Frontal cortex (tissue), 4 donors: Measurements from ENCODE around the gene SORBS2. TPM values are rescaled to one million over a fixed set of nuclear protein-coding genes. Genes with fewer than 3 reads are reported as not detected.
"Not testable (repeated sequence)": the region's sequence is repeated elsewhere in the genome, so short reads cannot be mapped to it uniquely, and the experiment has no call there.

Experiments used
- DNase-seq, 2 donors: peaks; one replicate each; pipeline ENCODE4 v3.0.0; 2012; ENCODE audit warnings: low spot score in 2 of 2
- FAIRE-seq: peaks from 2 replicates; lab custom pipeline; 2012; peaks lifted over from hg19 to GRCh38; lab: Jason Lieb, UNC
- total RNA-seq: library from RNA; depleted of rRNA; stranded (reverse); fragments of >200 nt; gene quantifications from one replicate; pipeline ENCODE4 v1.2.3, GENCODE V29; 2014
- donor health status: control.
- donor health status: control.
- donor health status: control.

The SORBS2 gene
- total RNA-seq, 1 donor from 2014 or later: 46.9 TPM

- no peak for FAIRE-seq
- no peak for DNase-seq
These were observed 88.2 kb downstream of the SORBS2 start for GRCh38 chr4:185723631-185724260.

DNA sequence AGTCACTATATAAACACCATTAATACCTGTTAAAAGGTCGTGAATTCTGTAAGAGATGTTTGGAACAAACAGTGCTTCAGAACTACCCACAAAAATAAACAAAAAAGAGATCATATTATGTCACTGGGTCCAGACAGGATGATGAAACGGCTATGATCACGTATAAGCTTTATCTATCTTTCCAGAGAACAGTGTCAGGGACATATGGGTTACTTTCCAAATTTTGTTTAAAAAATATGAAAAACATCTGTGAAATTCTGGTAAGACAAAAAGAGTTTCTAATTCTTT lies 90.0 kb downstream of the SORBS2 start:
- FAIRE-seq (no peak), DNase-seq (no peak)

DNA sequence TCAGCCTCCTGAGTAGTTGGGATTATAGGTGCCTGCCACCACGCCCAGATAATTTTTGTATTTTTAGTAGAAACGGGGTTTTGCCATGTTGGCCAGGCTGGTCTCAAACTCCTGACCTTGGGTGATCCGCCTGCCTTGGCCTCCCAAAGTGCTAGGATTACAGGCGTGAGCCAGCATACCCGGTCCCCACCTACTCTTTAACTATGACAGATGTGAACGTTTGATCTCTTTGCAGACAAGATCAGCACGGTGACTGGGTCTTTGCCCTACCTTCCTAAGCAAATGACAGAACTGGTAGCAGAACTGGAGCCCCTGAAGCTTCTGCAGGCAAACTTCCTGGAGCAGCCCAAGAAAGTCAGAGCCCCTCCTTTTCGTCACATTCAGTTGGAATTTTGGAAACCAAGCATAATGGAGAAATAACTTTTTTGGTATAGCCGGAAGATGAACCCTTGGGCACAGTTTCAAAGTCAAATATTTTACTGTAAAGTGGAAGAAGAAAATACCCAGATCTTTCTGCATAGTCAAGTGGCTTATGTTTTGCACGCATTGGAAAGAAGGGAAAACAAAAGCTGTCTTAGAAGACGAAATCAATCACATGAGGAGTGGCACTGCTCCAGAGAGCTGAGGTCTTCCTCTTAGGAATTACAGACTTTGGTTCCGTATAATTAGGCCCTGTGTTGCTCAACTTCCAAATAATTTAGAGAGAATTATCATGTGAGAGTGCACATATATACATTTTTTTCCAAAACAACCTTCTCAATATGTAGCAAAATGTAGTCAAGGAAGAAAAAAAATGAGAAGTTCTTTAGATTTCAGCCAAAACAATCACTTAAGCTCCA lies 90.6 kb downstream of the SORBS2 start:
- DNase-seq: no peak
- FAIRE-seq: no peak

DNA sequence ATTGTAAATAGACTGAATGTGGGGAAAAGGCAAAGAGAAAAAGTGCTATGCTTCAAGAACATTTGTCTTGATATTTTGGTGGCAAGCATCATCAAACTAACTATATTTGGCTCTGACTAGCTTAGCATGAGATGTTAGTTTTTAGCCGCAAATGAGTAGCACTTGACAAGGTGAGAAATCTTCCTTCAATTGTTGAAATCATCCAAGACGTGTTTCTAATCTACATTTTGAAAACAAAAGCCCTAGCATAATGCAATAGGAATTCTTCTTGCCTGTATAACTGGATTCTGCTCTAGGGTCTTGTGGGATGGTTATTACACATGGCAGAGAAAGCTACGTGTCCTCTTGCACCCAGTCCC lies 92.5 kb downstream of the SORBS2 start:
- DNase-seq (no peak), FAIRE-seq (no peak)

DNA sequence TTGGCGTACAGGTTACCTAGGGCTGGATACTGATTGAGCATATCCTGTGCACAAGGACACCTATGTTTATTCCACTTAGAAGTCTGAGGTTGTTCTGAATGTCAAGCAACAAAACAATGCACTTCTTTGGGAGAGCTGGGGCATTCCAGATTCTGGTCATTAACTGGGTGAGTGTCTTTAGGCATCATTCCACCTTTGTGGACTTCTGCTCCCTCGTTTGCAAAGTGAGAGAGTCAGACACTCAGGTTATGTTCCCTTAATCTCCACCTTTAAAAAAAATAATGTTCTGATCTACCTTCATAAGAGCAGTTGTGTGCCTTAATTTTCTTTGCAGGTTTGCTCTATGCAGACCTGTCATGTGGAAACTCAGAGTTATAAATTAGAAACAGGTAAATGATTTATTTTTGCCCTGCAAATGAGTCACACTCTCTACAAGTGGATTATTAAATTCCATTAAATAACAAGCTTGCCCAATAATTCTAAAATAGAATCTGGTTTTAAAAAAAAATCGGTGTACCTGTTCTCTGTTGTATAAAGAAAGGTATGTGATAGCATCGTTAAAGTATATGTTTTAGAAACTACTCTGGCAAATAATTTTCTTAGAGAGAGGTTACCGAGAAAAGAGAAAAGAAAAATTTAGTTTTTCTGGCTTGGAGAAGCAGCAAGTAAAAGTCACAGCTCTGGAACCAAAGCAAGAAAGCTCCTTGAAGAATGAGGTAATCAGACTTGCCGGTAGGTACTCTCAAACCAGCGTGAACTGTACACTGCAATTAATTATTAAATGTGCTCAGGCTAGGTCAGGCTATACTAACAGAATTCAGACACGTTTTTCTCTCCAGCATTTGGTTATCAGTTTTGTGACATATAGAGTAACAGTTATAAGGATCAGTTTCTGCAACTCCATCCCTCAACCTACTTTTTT lies 93.2 kb downstream of the SORBS2 start:
- DNase-seq: no peak
- no peak for FAIRE-seq

GRCh38 chr4:185717377-185717741 lies 94.6 kb downstream of the SORBS2 start:
- DNase-seq (no peak), FAIRE-seq (no peak)

- no peak for FAIRE-seq
- no peak for DNase-seq
These were observed 95.2 kb downstream of the SORBS2 start for GRCh38 chr4:185716577-185717376.

DNA sequence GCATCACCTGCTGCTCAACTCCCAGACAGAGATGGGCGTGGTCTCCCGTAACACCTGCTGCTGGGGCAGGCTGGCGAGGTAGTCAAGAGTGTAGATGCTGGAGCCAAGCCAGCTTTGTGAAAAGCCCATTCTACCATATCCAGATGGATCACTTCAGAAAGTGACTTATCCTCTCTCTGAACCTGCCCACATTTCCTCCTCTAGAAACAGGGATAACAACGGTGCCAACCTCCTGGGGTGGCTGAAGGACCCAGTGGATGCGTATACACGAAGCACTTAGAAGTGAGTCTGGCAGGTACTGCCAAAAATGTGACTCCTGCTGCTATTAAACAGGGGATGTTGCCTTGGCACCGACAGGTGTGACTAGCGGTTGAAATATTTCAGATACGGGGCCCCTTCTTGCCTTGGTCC lies 95.8 kb downstream of the SORBS2 start:
- DNase-seq: no peak
- FAIRE-seq: no peak

DNA sequence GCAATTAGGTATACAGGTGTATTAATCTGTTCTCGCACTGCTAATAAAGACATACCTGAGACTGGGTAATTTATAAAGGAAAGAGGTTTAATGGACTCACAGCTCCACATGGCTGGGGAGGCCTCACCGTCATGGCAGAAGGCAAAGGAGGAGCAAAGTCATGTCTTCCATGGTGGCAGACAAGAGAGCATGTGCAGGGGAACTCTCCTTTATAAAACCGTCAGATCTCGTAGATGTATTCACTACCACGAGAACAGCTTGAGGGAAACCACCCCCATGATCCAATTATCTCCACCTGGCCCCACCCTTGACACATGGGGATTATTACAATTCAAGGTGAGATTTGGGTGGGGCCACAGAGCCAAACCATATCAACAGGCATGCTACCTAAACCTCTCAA lies 97.5 kb downstream of the SORBS2 start:
- not testable (repeated sequence) for DNase-seq, FAIRE-seq

DNA sequence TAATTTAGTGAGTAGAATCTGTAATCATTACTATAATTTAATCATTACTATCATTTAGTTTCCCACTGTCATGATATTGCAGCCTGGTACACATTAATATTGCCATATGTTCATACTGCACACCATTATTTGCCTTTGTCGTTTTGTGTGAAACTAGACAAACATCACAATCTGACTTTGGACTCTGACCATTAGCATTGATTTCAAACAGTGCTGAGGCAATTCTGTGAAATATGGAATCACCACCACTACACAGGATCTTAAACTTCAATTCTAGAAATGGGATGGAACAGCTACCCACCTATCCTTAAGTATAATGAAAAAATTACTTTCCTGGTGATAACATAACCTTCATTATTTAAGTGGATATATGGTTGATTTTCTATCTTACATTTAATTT lies 98.3 kb downstream of the SORBS2 start:
- no peak for FAIRE-seq
- no peak for DNase-seq

- FAIRE-seq: no peak
These were observed 98.7 kb downstream of the SORBS2 start for GRCh38 chr4:185713272-185713671.

DNA sequence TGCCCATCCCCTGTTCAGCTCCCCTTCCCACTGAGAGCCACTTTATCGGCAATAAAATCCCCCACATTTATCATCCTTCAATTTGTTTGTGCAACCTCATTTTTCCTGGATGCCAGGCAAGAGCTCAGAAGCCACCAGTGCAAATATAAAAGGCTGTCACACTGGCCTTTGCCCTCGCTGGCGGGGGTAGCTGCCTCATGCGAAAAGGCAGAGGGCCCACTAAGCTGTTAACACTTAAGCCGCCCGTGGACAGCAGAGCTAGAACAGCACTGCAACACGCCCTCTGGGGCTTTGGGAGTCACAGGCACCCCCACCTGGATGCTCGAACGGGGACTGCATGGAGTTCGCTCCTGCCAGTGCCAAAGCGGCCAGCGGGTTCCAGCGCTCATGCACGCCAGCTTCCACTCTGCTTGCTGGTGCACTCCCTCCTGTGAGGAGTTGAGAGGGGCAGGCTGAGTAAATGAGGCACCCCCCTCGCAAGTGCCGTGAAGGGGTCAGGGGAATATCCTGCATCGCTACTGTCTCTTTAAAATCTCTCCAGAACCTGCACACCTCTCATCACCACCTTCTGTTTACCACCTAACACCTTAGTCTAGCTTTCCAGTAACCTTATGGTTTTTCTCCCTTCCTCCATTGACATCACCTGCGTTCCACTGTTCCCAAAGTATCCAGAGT lies 99.5 kb downstream of the SORBS2 start:
- DNase-seq: no peak
- FAIRE-seq: no peak

More at GRCh38 chr4:185713272-185713671, 98.7 kb downstream of the SORBS2 start:
- no peak for DNase-seq

- DNase-seq: no peak
These were observed 100.3 kb downstream of the SORBS2 start for GRCh38 chr4:185711726-185712125.

DNA sequence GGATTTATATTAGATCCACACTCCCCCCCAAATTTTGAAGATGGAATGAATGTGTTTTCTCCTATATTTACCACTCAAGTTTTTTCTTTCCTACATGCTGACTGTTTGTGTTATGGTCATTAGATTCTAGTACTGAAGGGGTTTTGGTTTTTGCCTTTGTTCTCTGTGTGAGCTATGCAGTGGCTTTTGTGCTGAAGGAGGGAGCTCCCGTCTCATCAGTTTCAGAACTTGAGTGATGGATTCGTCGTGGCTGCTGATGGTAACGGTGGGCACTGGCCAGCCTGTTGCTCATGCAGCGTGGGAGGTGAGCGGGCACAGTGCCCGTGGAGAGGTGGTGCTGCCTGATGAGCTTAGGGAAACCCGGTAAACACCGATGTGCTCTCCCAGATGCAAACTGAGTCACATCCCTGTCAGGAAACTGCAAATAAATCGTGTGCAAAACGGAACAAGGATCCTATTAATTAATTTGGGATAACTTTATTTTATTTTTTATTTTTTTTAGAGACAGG lies 101.5 kb downstream of the SORBS2 start:
- no peak for DNase-seq

More at GRCh38 chr4:185711726-185712125, 100.3 kb downstream of the SORBS2 start:
- FAIRE-seq: no peak

DNA sequence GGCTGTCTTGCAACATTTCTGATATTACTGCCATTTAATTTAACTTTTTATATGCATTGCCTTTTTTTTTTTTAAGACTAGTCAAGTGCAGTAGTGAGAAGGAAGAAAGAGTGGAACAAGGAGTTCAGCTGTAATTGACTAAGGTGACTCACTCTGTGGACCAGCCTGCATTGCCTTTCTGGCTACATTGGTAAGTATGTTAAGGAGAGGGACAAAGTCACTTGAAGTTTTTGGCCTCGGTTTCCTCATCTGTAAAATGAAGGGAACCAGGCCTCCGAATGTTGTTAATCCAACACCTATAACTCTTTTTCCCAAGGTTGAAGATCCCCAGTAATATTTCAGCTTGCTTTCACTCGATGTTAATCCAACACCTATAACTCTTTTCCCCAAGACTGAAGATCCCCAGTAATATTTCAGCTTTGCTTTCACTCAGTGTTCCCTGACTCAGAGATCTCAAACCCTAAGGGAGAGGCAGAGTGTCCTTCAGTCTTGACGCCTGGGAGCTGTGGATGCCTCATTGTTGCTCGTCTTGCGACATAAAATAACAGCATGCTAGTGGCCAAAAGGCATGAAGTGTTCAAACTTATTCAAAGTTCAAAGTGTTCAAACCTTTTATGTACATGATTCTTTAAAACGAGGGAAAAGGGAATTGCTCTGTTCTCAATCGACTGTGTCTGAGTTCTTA lies 102.0 kb downstream of the SORBS2 start:
- DNase-seq: no peak
- FAIRE-seq: no peak

More for the DNA sequence above, 101.5 kb downstream of the SORBS2 start:
- no peak for FAIRE-seq

DNA sequence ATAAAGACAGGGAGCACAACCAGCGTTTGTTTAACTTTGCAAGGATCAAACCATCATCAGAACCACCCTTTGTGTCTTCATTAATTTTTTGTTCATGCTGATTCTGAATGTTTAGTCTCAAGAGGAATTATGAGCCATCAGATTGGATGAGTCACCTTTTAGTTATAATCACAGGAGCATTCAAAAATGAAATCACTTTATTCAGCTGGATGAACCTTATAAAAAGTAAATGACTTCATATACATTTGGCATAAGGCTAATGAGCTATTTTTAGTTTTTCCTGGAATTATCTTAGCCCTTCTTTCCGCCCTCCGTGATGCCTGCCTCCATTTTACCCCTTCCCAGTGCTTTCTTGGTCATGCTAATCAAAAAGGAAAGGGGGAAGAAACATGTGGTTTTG lies 103.6 kb downstream of the SORBS2 start:
- DNase-seq (no peak), FAIRE-seq (no peak)

DNA sequence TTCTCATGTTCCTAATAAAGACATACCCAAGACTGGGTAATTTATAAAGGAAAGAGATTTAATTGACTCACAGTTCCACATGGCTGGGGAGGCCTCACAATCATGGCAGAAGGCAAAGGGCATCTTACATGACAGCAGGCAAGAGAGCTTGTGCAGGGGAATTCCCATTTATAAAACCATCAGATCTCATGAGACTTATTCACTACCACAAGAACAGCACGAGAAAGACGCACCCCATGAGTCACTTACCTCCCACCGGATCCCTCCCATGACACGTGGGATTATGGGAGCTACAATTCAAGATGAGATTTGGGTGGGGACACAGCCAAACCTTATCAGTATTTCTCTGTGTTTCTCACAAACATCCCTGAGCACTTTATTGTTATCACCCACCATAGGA lies 104.4 kb downstream of the SORBS2 start:
- FAIRE-seq, DNase-seq: not testable (repeated sequence)

- no peak for FAIRE-seq
These were observed 109.8 kb downstream of the SORBS2 start for GRCh38 chr4:185702147-185702663.

More at GRCh38 chr4:185702147-185702663, 109.8 kb downstream of the SORBS2 start:
- DNase-seq: no peak
